GM18873 (cell line): ENCODE data around the gene RBPJ.
"Not testable (repeated sequence)": the region's sequence is repeated elsewhere in the genome, so short reads cannot be mapped to it uniquely, and the experiment has no call there.

Experiments used
- ATAC-seq: cut with Tn5 transposase; IDR thresholded peaks from one replicate; pipeline ENCODE4 v1.9.1; 2021; ENCODE audit warnings: mild to moderate bottlenecking, moderate library complexity, moderate number of reproducible peaks; ENCODE audit not compliant: unreplicated experiment, low FRiP score

RBPJ gene

GRCh38 chr4:26369132-26369531, 48.3 kb downstream of the RBPJ start:
- no peak for ATAC-seq

GRCh38 chr4:26369581-26369980, 48.8 kb downstream of the RBPJ start:
- ATAC-seq: no peak

- ATAC-seq: no peak
Measured at GRCh38 chr4:26372076-26372475, 51.3 kb downstream of the RBPJ start.

- peak; percentile 75 for ATAC-seq
Measured at GRCh38 chr4:26372525-26373172, 51.8 kb downstream of the RBPJ start.

- no peak for ATAC-seq
Measured at GRCh38 chr4:26375551-26375950, 54.7 kb downstream of the RBPJ start.

- ATAC-seq: no peak
Measured at GRCh38 chr4:26377328-26378311, 56.8 kb downstream of the RBPJ start.

GRCh38 chr4:26379837-26380236, 59.0 kb downstream of the RBPJ start:
- no peak for ATAC-seq

GRCh38 chr4:26380740-26381139, 59.9 kb downstream of the RBPJ start:
- ATAC-seq: no peak

GRCh38 chr4:26384380-26385057, 63.7 kb downstream of the RBPJ start:
- ATAC-seq: no peak

- ATAC-seq: no peak
Measured at GRCh38 chr4:26385690-26386089, 64.9 kb downstream of the RBPJ start.

- ATAC-seq: no peak
Measured at GRCh38 chr4:26386386-26386785, 65.6 kb downstream of the RBPJ start.

- ATAC-seq: no peak
Measured at GRCh38 chr4:26388671-26389070, 67.9 kb downstream of the RBPJ start.

- no peak for ATAC-seq
Measured at GRCh38 chr4:26397086-26397485, 76.3 kb downstream of the RBPJ start.

GRCh38 chr4:26400132-26400531, 79.3 kb downstream of the RBPJ start:
- ATAC-seq: no peak

- not testable (repeated sequence) for ATAC-seq
Measured at GRCh38 chr4:26402017-26402416, 81.2 kb downstream of the RBPJ start.

- no peak for ATAC-seq
Measured at GRCh38 chr4:26402458-26402857, 81.6 kb downstream of the RBPJ start.

- no peak for ATAC-seq
Measured at GRCh38 chr4:26404743-26405206, 84.0 kb downstream of the RBPJ start.

GRCh38 chr4:26406346-26406975, 85.6 kb downstream of the RBPJ start:
- ATAC-seq: no peak

- ATAC-seq: no peak
Measured at GRCh38 chr4:26407476-26407875, 86.7 kb downstream of the RBPJ start.
